Testis (tissue), 3 donors: Measurements from ENCODE around the gene SMARCD2. TPM values are rescaled to one million over a fixed set of nuclear protein-coding genes. Genes with fewer than 3 reads are reported as not detected.
A peak's percentile ranks its signal among the peaks of the same experiment; 100 is the strongest.

Experiments
- DNase-seq: peaks from one replicate; pipeline ENCODE4 v3.0.0-alpha.2; 2019
- H3K27ac ChIP-seq, 2 donors: fragments of 200-600 bp; sonication (generic); one replicate each; pipeline ENCODE4 v1.5.1; 2019
- H3K27me3 ChIP-seq: fragments of 200-600 bp; sonication (generic); one replicate; pipeline ENCODE4 v1.5.1; 2019
- H3K36me3 ChIP-seq: fragments of 200-600 bp; sonication (generic); one replicate; pipeline ENCODE4 v1.5.1; 2017; ENCODE audit warnings: low read depth; ENCODE audit errors: missing control alignments
- H3K4me1 ChIP-seq: fragments of 200-600 bp; sonication (generic); one replicate; pipeline ENCODE4 v1.5.1; 2019
- H3K4me3 ChIP-seq, 2 donors: fragments of 200-600 bp; sonication (generic); one replicate each; pipeline ENCODE4 v1.5.1; 2017 to 2019
- H3K9me3 ChIP-seq: fragments of 200-600 bp; sonication (generic); one replicate; pipeline ENCODE4 v1.5.1; 2017
- CTCF ChIP-seq, 3 experiments: fragments of 450-650 bp in 2 of 3; fragments of 200-600 bp in 1 of 3; sonication (generic) in 1 of 3; IDR thresholded peaks; one replicate each; pipeline ENCODE4 v1.5.1; 2016 to 2019; ENCODE audit warnings: antibody characterized with exemption in 3 of 3, mild to moderate bottlenecking in 2 of 3, moderate library complexity in 1 of 3
- POLR2A ChIP-seq: fragments of 450-650 bp; IDR thresholded peaks from one replicate; pipeline ENCODE4 v1.6.1; 2017; ENCODE audit warnings: antibody characterized with exemption, mild to moderate bottlenecking, moderate library complexity
- WGBS, 2 donors: methylation state at CpG; one replicate each; pipeline ENCODE4 v1.1.5; 2018; 5-methylcytosine and 5-hydroxymethylcytosine counted together
- intact Hi-C: fragments of 100-400 bp; cut with DNase I; formaldehyde crosslinking; loops from one replicate; pipeline ENCODE4 v1.15.1; 2023; ENCODE audit warnings: low total_unique reads
- polyA plus RNA-seq: library from polyadenylated mRNA; stranded (reverse); fragments of 350-450 nt; fragmentation: Illumina TruSeq; extraction: RNeasy Lipid Tissue Mini Kit (QIAGEN cat#74804); gene quantifications from one replicate; pipeline ENCODE4 v1.2.3, GENCODE V29; 2014; ENCODE audit warnings: low read depth, low replicate concordance; ENCODE audit not compliant: insufficient read depth
- total RNA-seq, 2 donors: library from RNA; depleted of rRNA; stranded (reverse); fragments of >200 nt; gene quantifications; one replicate each; pipeline ENCODE4 v1.2.3, GENCODE V29; 2016

Gene SMARCD2
- total and polyA plus RNA-seq, 3 donors from 2014 or later: 95.2 to 122 (median 121) TPM

DNA sequence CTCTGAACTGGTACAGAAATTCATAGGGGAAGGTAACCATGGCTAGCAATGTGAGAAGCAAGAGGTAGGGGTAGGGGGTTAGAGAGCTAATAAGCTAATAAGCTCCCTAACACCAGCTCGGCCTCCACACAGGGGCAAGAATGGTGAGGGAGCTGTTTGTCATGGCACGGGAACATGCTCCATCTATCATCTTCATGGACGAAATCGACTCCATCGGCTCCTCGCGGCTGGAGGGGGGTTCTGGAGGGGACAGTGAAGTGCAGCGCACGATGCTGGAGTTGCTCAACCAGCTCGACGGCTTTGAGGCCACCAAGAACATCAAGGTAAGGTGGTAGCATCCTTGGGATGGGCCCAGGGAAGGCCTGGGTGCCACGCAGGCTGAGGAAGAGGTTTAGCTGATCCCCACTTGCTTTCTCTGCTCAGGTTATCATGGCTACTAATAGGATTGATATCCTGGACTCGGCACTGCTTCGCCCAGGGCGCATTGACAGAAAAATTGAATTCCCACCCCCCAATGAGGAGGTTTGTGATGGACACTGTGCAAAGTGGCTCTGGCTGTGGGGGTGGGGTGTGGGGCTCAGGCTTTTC, 11.5 kb downstream of the SMARCD2 start:
- intact Hi-C loops: no loop called here
- TF ChIP-seq CTCF (IDR thresholded peaks at IDR 0.05) (no peak), POLR2A (no peak)
- WGBS, 2 donors: 89 to 94% methylated on average over 13 to 15 of the region's 15 CpGs
- peak overlapping the region in 1 of 2 donors; percentile 10 for H3K27ac ChIP-seq
- H3K4me1 ChIP-seq: peaks cover 8% of the 10 kb centered on the region
- no peaks in the 10 kb centered on the region for H3K27me3 ChIP-seq
- no peaks in the 10 kb centered on the region for H3K36me3 ChIP-seq
- DNase-seq: no peak
- no peak overlapping the region for H3K4me3 ChIP-seq
- no peaks in the 10 kb centered on the region for H3K9me3 ChIP-seq

GRCh38 chr17:63830278-63830677, 12.2 kb downstream of the SMARCD2 start:
- intact Hi-C loops: no loop called here
- Histone ChIP-seq H3K4me1 (peaks cover 8% of the 10 kb centered on the region), H3K27ac (peak overlapping the region in 1 of 2 donors; percentile 10), H3K27me3 (no peaks in the 10 kb centered on the region), H3K4me3 (no peak overlapping the region), H3K9me3 (no peaks in the 10 kb centered on the region), H3K36me3 (no peaks in the 10 kb centered on the region)
- no peak for DNase-seq
- TF ChIP-seq POLR2A (no peak), CTCF (IDR thresholded peaks at IDR 0.05) (no peak)
- WGBS, 2 donors: 81 to 83% methylated on average over 5 of the region's 5 CpGs

GRCh38 chr17:63828936-63829335, 13.5 kb downstream of the SMARCD2 start:
- Histone ChIP-seq H3K9me3 (no peaks in the 10 kb centered on the region), H3K27me3 (no peaks in the 10 kb centered on the region), H3K36me3 (no peaks in the 10 kb centered on the region), H3K27ac (no peak overlapping the region), H3K4me1 (peaks cover 8% of the 10 kb centered on the region), H3K4me3 (no peak overlapping the region)
- intact Hi-C loops: loop anchor here (10.0 kb wide), 1 partner anchor 54 kb away; the partner anchor contains the start of genes CCDC47 and DDX42
- TF ChIP-seq POLR2A (no peak), CTCF (IDR thresholded peaks at IDR 0.05) (no peak)
- 82 to 92% methylated on average over 3 of the region's 3 CpGs for WGBS, 2 donors
- no peak for DNase-seq

DNA sequence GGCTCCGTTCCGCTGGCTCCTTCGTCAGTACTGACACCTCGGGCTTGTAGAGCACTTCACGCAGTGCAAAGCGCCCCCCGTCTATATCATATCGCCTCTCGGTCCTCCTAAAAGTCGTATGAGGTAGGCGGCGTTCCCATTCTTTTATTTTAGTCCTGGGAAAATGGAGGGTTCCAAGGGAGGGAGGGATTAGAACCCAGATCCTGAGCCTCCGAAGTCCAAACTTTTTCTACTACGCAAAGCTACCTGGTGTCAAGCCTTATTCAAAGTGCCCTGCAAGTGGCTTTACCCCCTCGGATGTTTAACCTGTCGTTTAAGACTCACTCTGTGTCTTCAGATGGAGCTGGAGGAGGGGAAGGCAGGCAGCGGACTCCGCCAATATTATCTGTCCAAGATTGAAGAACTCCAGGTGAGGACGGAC, 14.7 kb downstream of the SMARCD2 start:
- WGBS, 2 donors: 1% methylated on average over 14 to 19 of the region's 19 CpGs
- no peak for TF ChIP-seq CTCF (IDR thresholded peaks at IDR 0.05)
- TF ChIP-seq POLR2A: no peak
- Histone ChIP-seq H3K4me1 (peaks cover 8% of the 10 kb centered on the region), H3K36me3 (no peaks in the 10 kb centered on the region), H3K27ac (peak overlapping the region; percentile 93 to 96), H3K4me3 (peak overlapping the region; percentile 84 to 94), H3K9me3 (no peaks in the 10 kb centered on the region), H3K27me3 (no peaks in the 10 kb centered on the region)
- intact Hi-C loops: loop anchor here (10.0 kb wide), 1 partner anchor 53 kb away; the partner anchor contains the start of genes CCDC47 and DDX42
- DNase-seq: no peak
